Large intestine (tissue), 3 donors: Measurements from ENCODE around the gene LRRC75A. TPM values are rescaled to one million over a fixed set of nuclear protein-coding genes. Genes with fewer than 3 reads are reported as not detected.

ENCODE experiments used
- DNase-seq, 2 donors: peaks; one replicate each; pipeline versions ENCODE4 v3.0.0 to v3.0.0-alpha.2; 2013
- H3K27ac ChIP-seq: one replicate; pipeline ENCODE4 v1.5.1; 2013; ENCODE audit warnings: low read length
- H3K27me3 ChIP-seq: 2 replicates; pipeline ENCODE4 v1.6.1; 2013; ENCODE audit warnings: low read length; ENCODE audit not compliant: control insufficient read depth, insufficient read depth
- H3K36me3 ChIP-seq: 2 replicates; pipeline ENCODE4 v1.6.1; 2013; ENCODE audit warnings: low read length; ENCODE audit not compliant: control insufficient read depth, insufficient read depth
- H3K4me1 ChIP-seq: one replicate; pipeline ENCODE4 v1.6.1; 2013; ENCODE audit warnings: low read length; ENCODE audit not compliant: control insufficient read depth, insufficient read depth
- H3K4me3 ChIP-seq: one replicate; pipeline ENCODE4 v1.5.1; 2013; ENCODE audit warnings: low read length
- H3K9me3 ChIP-seq: one replicate; pipeline ENCODE4 v1.6.1; 2013; ENCODE audit warnings: mild to moderate bottlenecking, low read depth, low read length, moderate library complexity; ENCODE audit not compliant: control insufficient read depth
- whole genome bisulfite sequencing: methylation state at CpG from one replicate; pipeline ENCODE4 v1.1.5; 2013; ENCODE audit warnings: low lambda C conversion rate; ENCODE audit not compliant: insufficient coverage; 5-methylcytosine and 5-hydroxymethylcytosine counted together
- polyA plus RNA-seq: library from polyadenylated mRNA; unstranded; fragments of 120-200 nt; gene quantifications from one replicate; pipeline ENCODE4 v1.2.1, GENCODE V29; 2013

LRRC75A gene
- polyA plus RNA-seq, 1 donor = 37.2 TPM

DNA sequence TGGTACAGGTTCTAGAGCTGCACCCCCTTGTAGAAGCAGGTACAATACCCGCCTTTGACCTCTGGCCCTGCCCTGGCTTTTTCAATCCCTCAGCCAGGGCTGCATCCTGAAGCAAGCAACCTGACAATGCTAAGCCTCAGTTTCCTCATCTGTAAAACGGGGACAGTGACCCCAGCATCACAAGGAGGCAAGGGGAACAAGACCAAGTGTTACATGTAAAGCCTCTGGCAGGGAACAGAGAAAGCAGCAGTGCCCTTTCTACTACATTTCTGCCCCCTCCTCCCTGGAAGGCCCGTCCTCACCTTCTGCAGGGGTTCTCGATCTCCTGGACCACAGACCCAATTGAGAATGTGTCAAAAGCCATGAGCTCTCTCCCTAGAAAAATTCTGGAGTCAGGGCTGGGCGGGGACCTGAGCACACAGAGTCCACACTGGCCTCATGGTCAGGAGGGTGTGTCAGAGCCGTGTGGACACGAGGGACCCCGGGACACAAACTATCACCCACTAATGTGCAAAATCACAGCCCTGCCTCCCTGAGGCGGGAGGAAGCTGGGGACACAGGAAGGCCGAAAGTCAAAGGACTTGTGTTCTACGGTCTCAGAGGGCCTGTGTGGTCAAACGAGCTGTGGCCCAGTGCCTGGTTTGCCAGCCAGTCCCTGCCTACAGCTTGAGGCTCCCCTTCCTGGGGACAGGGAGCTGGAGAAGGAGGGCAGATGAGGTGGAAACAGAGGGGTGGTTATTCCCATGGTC lies 27.5 kb downstream of the LRRC75A start:
- DNase-seq = peak in 1 of 2 donors; percentile 78
- H3K4me3 ChIP-seq = no peak overlapping the region
- no CpG with 5 or more reads among the region's 12 CpGs for WGBS
- H3K27ac ChIP-seq = peak overlapping the region; percentile 91
- no peaks in the 10 kb centered on the region for H3K9me3 ChIP-seq
- H3K27me3 ChIP-seq = no peaks in the 10 kb centered on the region
- peaks cover 89% of the 10 kb centered on the region for H3K4me1 ChIP-seq
- H3K36me3 ChIP-seq = peaks cover 31% of the 10 kb centered on the region

DNA sequence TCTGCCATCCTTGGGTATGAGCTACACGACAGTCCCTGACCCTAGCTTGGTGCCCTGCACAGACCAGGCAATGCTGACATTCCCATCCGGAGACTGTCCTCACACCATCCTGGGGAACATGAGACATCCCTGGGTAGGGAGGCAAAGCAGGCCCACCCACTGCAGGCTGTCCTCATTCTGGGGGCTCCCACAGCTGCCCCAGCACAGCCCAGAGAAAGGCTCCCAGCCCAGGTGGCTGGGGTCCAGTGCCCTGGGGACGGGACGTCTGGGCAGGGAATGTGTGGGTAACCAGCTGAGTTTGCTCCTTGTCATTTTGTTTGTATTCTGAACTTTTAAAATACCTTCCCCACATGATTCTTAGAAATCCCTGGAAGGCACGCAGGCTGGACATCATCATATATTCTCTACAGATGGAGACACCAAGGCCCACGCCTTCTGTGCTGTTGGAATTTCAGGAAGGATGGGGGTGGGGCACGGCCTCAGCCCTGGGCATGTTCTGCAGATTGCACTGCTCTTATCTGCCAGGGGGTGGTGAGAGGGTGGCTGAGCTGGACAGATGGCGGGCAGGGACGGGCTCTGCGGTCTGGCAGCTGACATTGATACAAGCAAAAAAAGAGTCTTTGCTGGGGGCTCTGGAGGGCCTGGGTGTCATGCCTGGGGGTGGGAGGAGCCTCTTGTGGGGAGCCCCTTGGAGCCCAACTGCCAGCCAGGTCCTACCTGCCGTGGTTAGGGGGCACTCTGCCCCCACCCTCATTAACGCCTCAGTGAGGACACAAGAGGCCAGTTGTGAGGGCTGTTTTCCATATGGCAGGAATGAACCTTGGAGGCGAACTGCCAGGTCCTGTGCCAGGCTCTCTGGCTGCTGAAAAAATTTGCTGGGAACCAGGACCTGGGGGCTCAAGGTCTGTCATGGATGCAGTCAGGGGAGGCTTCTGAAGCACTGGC lies 28.4 kb downstream of the LRRC75A start:
- Histone ChIP-seq H3K9me3 (no peaks in the 10 kb centered on the region), H3K36me3 (peaks cover 31% of the 10 kb centered on the region), H3K27ac (peak overlapping the region; percentile 91), H3K4me3 (no peak overlapping the region), H3K4me1 (peaks cover 81% of the 10 kb centered on the region), H3K27me3 (no peaks in the 10 kb centered on the region)
- DNase-seq = peak; percentile 77 to 80
- no CpG with 5 or more reads among the region's 13 CpGs for WGBS

DNA sequence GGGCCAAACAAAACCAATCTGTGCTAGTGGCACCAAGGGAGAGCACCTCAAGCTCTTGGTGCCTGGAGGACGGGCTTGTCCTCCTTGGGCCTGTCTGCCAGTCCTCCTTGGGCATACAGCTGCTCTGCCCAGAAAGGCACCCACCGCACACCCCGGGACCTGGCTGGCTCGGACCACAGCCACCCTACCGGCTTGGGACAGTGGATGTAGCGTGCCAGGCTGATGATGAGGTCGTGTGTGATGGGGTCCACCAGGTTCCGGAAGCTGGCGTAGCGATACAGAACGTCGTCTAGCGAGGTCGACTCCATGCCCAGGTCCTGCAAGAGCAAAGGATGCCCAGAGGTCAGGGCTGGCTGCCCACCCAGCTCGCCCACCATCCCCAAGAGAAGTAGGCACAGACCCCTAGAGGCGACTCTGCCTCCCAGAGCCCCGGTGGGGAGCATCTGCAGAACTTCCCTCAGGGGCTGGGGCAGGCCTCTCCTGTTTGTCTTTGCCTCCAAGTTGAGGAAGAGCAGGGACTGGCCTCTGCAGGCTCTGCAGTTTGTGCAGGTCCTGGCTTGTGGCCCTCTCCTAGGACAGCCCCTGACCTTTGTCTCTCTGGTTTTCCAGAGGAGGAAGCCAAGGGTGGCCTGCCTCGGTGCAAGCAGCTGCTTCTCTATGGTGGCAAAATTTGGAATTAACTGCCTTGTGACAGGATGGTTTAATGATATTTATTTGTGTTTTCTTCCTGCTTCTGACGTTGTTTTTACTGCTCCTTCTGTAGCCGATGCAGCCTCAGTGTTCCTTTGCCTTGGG lies 29.7 kb downstream of the LRRC75A start:
- H3K27me3 ChIP-seq = no peaks in the 10 kb centered on the region
- H3K36me3 ChIP-seq = peaks cover 42% of the 10 kb centered on the region
- no peak for DNase-seq
- no peaks in the 10 kb centered on the region for H3K9me3 ChIP-seq
- WGBS = 100% methylated on average over 1 of the region's 20 CpGs
- peaks cover 69% of the 10 kb centered on the region for H3K4me1 ChIP-seq
- peak overlapping the region; percentile 91 for H3K27ac ChIP-seq
- no peak overlapping the region for H3K4me3 ChIP-seq

DNA sequence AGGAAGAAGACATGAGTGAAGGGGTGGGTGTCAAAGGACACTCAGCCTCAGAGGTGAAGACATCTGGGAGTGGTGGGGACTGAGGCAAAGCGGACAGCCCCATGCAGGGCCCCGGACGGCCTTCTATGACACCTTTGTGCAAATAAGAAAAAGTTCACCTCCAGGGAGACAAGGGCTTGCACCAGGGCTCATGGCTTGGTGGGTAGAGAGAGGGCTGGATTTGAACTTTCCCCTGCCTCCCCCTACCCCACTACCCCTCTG lies 30.5 kb downstream of the LRRC75A start:
- no peaks in the 10 kb centered on the region for H3K9me3 ChIP-seq
- DNase-seq = no peak
- no CpG with 5 or more reads among the region's 3 CpGs for WGBS
- H3K36me3 ChIP-seq = peaks cover 47% of the 10 kb centered on the region
- no peak overlapping the region for H3K27ac ChIP-seq
- H3K4me3 ChIP-seq = no peak overlapping the region
- H3K4me1 ChIP-seq = peaks cover 69% of the 10 kb centered on the region
- H3K27me3 ChIP-seq = no peaks in the 10 kb centered on the region

DNA sequence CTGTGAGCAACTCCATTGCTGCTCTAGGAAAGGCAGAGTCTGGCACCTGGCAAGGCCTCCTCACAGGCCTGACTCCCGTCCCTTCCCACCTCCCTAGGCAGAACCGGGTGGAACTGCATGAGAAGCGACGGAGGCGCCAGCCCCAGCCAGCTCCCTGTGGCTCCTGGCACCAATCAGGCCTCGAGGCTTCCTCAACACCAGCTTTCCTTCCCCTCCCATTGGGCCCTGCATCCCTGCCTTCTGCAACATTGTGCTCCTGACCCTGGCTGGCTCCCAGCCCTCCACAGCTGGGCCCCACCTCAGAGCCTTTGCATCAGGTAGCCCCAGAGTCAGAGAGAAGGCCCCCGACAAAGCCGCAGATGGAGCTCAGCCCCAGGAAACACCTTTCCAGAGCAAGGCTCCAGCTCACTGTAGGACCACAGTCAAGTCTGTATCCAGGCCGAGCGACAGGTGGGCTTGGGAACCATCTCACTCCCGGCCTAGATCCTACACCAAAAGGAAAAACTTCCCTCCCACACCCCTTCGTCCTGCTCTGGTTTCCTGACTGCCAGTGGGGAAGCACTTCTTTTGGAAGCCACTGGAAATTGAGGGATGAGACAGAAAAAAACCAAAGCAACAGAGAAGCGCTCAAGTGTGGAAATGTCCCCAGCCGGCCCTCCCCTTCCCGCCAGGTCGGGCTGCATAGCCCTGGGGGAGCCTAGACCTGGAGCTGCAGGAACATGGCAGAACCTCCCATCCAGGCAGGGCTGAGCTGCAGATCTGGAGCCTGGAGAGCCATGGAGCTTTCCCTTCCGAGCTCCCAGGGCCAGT lies 31.0 kb downstream of the LRRC75A start:
- WGBS = no CpG with 5 or more reads among the region's 17 CpGs
- Histone ChIP-seq H3K9me3 (no peaks in the 10 kb centered on the region), H3K27ac (no peak overlapping the region), H3K36me3 (peaks cover 47% of the 10 kb centered on the region), H3K27me3 (no peaks in the 10 kb centered on the region), H3K4me3 (no peak overlapping the region), H3K4me1 (peaks cover 68% of the 10 kb centered on the region)
- no peak for DNase-seq

DNA sequence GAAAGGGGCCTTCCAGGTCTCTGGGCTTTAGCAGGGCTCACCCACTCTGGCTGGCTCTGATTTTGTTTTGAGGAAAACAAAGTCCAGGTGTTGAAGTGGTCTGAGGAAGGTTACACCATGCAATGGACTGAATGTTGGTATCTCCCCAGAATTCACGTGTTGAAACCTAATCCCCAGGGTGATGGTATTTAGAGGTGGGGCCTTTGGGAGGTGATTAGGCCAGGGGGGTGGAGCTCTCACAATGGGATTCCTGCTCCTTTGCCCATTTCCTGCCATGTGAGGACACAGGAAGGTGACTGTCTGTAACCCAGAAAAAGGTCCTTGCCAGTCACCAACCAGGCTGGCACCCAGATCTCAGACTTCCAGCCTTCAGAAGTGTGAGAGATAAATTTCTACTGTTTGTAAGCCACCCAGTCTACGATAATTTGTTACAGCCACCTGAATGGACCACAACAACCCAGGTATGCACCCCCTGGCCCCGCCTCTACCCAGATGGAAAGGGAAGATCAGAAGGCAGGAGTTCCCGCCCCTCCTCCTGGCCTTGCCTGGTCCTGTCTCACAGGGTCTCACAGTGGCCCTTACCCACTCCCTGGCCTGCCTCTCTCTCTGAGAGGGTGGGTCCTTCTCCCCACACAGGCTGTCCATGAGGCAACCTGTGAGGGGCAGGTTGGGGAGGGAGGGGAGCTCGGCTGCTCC lies 32.0 kb downstream of the LRRC75A start:
- DNase-seq = peak in 1 of 2 donors; percentile 72
- Histone ChIP-seq H3K4me1 (peaks cover 60% of the 10 kb centered on the region), H3K9me3 (no peaks in the 10 kb centered on the region), H3K36me3 (peaks cover 47% of the 10 kb centered on the region), H3K27me3 (no peaks in the 10 kb centered on the region), H3K27ac (peak overlapping the region; percentile 58), H3K4me3 (no peak overlapping the region)
- no CpG with 5 or more reads among the region's 5 CpGs for WGBS

DNA sequence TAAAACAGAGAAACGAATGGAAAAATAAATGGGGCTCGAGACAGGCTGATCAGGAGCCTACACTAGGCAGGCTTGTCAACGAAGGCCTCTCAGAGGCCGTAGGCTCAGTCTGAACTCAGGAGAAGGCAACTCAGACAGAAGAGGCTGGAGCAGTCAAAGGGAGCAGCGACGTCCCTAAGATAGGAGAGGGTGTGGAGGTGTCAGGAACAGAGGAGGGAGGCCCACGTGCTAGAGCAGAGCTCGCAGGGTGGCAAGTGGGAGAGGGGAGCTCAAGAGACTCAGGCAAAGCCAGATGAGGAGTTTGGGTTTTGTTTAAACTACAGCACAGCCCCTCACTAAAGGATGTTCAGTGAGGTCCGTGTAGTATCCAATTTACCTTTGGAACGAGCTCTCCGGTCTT lies 32.7 kb downstream of the LRRC75A start:
- Histone ChIP-seq H3K4me3 (no peak overlapping the region), H3K36me3 (peaks cover 47% of the 10 kb centered on the region), H3K27ac (peak overlapping the region; percentile 58), H3K27me3 (no peaks in the 10 kb centered on the region), H3K9me3 (no peaks in the 10 kb centered on the region), H3K4me1 (peaks cover 53% of the 10 kb centered on the region)
- 100% methylated on average over 1 of the region's 11 CpGs for WGBS
- no peak for DNase-seq

DNA sequence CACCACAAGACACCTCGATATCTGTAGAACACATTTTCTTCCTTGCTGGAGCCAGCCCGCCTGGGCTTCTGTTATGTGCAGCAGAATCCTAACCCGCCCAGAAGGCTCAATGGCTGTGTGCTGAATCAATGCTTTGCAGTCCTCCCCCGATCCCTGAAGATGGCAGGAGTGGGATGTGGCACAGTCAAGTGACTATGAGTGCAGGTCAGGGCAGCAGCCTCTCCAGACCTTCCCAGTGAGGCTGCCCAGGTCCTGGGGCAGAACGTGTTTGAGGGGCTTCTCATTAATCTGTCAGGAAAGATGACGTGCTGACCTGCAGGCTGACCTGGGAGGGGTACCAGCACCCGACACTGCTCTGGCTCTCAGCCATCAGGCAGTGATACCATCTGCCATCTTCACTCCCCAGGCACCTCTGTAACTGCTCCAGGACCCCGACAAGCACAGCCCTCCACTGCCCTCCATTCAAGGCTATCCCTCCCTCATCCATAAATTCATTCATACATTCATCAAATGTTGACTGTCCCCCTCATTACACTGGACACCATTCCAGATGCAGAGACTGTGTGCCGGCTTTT lies 35.2 kb downstream of the LRRC75A start:
- Histone ChIP-seq H3K4me1 (peaks cover 30% of the 10 kb centered on the region), H3K4me3 (no peak overlapping the region), H3K27ac (peak overlapping the region; percentile 20), H3K9me3 (no peaks in the 10 kb centered on the region), H3K36me3 (peaks cover 38% of the 10 kb centered on the region), H3K27me3 (no peaks in the 10 kb centered on the region)
- peak; percentile 69 to 75 for DNase-seq
- WGBS = 0% methylated on average over 1 of the region's 9 CpGs

DNA sequence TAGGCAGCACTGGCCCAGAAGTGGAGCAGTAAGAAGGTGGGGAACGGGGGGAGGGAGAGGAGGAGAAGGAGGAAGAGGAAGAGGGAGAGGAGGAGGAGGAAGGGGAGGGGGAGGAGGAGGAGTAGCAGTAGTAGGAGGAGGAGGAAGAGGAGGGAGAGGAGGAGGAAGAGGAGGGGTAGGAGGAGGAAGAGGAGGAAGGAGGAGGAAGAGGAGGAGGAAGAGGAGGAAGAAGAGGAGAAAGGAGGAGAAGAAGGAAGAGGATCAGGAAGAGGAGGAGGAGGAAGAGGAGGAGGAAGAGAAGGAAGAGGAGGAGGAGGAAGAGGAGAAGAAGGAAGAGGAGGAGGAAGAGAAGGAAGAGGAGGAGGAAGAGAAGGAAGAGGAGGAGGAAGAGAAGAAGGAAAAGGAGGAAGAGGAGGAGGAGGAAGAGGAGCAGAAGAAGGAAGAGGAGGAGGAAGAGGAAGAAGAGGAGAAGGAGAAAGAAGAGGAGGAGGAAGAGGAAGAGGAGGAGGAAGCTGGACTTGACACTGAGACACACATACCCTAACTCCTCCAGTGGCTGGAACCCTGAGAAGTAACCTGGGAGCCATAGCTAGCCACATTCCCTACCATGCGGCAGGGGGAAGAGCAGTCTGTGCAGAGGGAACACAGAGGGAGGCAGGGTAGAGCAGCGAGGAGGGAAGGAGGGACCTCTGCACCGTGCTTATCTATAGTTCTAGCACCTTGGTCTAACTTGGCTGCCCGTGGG lies 35.8 kb downstream of the LRRC75A start:
- DNase-seq = no peak
- Histone ChIP-seq H3K4me1 (peaks cover 30% of the 10 kb centered on the region), H3K27me3 (no peaks in the 10 kb centered on the region), H3K9me3 (no peaks in the 10 kb centered on the region), H3K36me3 (peaks cover 31% of the 10 kb centered on the region), H3K4me3 (no peak overlapping the region), H3K27ac (peak overlapping the region; percentile 20)
- 50% methylated on average over 1 of the region's 5 CpGs for WGBS
